Measurements from ENCODE around the gene WDR37.
"Not testable (repeated sequence)": the region's sequence is repeated elsewhere in the genome, so short reads cannot be mapped to it uniquely, and the experiment has no call there.

Gene WDR37

DNA sequence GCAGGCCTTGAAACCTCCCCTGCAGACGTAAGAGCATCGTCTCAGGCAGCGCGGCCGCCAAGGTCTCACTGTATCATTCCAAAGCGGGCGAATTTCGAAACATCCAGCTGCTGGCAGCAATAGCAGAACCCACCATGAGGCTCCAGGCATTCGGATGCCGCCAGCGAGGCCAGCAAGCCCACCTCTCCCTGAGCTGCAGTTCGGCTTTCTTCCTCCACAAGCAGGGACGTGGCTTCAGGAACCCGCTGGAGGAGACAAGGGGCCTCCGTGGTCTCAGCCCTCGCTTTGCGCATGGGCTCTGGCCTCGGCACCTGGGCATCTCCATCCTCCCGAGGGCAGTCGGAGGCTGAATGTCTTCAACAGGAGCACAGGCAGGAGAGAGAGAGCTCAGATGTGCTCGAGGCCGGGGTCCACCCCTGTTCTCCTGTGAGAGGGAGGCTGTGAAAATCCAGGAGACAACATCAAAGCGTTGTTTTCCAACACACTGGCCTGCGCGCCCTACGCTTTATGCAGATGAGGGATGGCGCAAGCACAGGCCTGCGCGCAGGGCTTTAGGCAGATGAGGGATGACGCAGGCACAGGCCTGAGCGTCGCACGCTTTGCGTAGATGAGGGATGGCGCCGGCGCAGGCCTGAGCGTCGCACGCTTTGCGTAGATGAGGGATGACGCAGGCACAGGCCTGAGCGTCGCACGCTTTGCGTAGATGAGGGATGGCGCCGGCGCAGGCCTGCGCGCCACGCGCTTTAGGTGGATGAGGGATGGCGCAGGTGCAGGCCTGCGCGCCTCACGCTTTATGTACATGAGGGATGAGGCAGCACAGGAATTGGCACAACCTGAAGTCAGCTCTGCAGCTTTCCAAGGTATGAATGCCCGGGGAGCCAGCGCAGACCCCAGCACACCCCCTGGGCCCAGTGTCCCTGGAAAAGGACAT, 103.2 kb downstream of the WDR37 start:
- in situ Hi-C loops (cut with MboI; ENCODE audit: low sequenced_read_pairs, unreplicated experiment): no loop called here
- no peak for DNase-seq (ENCODE audit: low spot score)
- TF ChIP-seq, protein P1, sequence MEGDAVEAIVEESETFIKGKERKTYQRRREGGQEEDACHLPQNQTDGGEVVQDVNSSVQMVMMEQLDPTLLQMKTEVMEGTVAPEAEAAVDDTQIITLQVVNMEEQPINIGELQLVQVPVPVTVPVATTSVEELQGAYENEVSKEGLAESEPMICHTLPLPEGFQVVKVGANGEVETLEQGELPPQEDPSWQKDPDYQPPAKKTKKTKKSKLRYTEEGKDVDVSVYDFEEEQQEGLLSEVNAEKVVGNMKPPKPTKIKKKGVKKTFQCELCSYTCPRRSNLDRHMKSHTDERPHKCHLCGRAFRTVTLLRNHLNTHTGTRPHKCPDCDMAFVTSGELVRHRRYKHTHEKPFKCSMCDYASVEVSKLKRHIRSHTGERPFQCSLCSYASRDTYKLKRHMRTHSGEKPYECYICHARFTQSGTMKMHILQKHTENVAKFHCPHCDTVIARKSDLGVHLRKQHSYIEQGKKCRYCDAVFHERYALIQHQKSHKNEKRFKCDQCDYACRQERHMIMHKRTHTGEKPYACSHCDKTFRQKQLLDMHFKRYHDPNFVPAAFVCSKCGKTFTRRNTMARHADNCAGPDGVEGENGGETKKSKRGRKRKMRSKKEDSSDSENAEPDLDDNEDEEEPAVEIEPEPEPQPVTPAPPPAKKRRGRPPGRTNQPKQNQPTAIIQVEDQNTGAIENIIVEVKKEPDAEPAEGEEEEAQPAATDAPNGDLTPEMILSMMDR (IDR thresholded peaks at IDR 0.05; ENCODE audit: borderline replicate concordance, control extremely low read depth, extremely low read depth, insufficient read depth, missing control alignments): no peak

DNA sequence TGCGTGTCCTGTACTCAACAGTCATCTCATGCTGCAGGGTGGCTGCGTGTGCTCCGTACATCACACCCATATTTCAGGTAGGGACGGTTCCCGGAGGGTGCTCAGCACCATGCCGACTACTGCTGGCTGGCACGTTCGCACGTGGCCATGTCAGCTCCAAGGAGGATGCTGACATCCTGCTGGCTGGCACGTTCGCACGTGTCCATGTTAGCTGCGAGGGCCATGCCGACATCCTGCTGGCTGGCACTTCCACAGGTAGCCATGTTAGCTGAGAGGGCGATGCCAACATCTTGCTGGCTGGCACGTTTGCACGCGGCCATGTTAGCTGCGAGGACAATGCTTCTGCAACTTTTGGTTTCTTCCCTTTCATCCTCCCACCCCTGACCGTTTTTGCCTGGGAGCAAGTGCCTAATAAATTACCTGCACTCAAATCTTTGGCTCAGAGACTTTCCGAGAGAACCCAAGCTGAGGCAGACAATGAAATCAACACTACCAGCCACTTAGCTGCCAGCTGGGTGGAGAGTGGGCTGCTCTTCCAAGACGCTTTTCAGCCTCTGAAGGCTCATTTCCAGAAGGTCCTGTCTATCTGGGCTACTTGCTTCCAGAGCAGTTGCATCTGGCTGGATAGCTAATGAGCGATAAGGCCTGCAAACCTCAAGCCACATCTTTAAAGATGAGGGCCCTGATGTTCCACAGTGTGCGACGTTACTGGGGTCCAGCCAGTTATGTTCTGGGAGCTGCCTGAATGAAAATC, 104.6 kb downstream of the WDR37 start:
- no peak for DNase-seq (ENCODE audit: low spot score)
- in situ Hi-C loops (cut with MboI; ENCODE audit: low sequenced_read_pairs, unreplicated experiment): no loop called here
- TF ChIP-seq, protein P1 (IDR thresholded peaks at IDR 0.05; ENCODE audit: borderline replicate concordance, control extremely low read depth, extremely low read depth, insufficient read depth, missing control alignments): no peak

DNA sequence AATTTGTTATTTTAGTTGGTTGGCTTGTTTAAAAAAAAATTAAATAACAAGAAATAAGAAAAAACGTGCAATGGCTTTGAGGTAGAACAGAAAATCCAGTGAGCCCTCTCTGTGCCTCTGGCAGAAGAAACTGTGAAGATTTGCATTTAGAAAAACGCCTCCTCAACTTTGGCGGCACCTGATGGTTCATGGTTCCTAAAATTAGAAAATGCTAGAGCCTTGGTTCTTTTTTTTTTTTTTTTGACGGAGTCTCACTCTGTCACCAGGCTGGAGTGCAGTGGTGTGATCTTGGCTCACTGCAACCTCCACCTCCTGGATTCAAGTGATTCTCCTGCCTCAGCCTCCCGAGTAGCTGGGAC, 105.1 kb downstream of the WDR37 start:
- DNase-seq (ENCODE audit: low spot score); in situ Hi-C loops (cut with MboI; ENCODE audit: low sequenced_read_pairs, unreplicated experiment): not testable (repeated sequence)

DNA sequence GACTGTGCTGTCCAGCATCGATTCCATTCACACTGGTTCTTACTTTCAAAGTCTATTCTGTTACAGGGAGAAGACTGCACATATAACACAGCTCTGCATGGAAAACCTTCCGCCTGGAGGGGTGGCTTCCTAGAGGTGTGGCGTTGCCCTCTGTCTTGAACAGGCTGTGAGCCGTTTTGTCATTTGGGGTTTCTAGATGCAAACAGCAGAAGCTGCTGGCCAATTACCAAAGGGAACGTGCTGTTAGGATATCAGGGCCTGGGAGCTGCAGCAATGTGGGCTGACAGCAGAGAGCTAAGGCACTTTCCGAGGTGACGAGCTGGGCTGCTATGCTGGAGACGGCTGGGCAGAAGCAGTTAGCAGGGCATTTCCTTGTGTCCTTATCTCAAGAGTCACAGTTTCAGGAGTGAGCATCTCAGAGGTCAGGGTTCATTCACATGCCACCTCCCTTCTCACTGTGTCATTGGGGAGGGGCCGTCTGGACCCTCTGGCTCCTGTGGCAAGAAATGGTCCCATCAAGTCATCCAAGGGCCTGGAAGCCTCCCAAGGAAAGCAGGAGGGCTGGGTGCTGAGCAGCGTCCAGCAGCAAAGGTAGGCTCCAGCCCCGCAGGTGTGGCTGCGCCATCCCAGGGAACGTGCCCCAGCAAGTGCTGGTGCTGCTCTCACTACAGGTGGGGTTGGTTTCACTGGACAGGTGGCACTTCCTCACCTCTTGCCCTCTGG, 106.5 kb downstream of the WDR37 start:
- TF ChIP-seq, protein P1 (IDR thresholded peaks at IDR 0.05; ENCODE audit: borderline replicate concordance, control extremely low read depth, extremely low read depth, insufficient read depth, missing control alignments): no peak

DNA sequence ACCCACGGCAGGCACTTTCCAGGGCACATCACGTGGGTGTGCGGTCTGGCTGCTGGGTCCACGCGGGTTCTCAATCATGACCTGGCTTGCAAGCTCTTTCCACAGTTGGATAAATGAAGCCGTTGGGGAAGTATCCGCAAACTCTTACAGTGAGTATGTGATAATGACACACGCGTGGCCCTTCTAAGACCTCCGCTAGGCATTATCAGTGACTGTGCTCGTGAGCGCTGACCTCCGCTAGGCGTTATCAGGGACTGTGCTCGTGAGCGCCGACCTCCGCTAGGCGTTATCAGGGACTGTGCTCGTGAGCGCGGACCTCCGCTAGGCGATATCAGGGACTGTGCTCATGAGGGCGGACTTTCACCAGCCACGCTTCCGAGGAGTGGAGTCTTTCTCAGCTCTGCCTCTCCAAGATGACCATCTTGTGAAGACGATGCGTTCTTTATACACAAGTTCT, 107.0 kb downstream of the WDR37 start:
- DNase-seq (ENCODE audit: low spot score): no peak
- in situ Hi-C loops (cut with MboI; ENCODE audit: low sequenced_read_pairs, unreplicated experiment): no loop called here
- TF ChIP-seq, protein P1 (IDR thresholded peaks at IDR 0.05; ENCODE audit: borderline replicate concordance, control extremely low read depth, extremely low read depth, insufficient read depth, missing control alignments): no peak

More for the DNA sequence above, 106.5 kb downstream of the WDR37 start:
- in situ Hi-C loops (cut with MboI; ENCODE audit: low sequenced_read_pairs, unreplicated experiment): no loop called here
- DNase-seq (ENCODE audit: low spot score): no peak

DNA sequence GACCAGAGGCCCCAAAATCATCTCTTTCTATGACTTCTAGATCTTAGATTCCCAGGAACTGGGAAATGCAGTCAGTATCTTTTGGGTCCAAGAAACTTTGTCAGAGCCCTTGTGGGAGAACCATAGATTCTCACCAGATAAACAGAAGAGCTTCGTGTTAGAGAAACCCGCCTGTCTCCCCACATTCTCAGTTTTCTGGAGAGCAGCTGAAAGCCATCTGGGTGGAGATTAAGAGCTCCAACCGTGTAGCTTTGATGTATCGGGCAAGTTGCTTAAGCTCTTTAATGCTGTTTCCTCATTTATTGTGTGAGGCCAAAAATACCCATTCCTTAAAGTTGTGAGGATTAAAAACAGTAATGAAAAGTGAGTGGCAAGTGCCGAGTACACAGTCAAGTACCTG, 107.6 kb downstream of the WDR37 start:
- in situ Hi-C loops (cut with MboI; ENCODE audit: low sequenced_read_pairs, unreplicated experiment): no loop called here
- DNase-seq (ENCODE audit: low spot score): no peak
- TF ChIP-seq, protein P1 (IDR thresholded peaks at IDR 0.05; ENCODE audit: borderline replicate concordance, control extremely low read depth, extremely low read depth, insufficient read depth, missing control alignments): no peak

Measured in GM13976 (cell line).